HG02885 (cell line): ENCODE results near the gene PRKG1.
"Not testable (repeated sequence)": the region's sequence is repeated elsewhere in the genome, so short reads cannot be mapped to it uniquely, and the experiment has no call there.

ENCODE experiments used
- ATAC-seq: cut with Tn5 transposase; IDR thresholded peaks from one replicate; pipeline ENCODE4 v1.9.1; 2021; ENCODE audit warnings: mild to moderate bottlenecking; ENCODE audit not compliant: unreplicated experiment, poor library complexity

PRKG1 gene

DNA sequence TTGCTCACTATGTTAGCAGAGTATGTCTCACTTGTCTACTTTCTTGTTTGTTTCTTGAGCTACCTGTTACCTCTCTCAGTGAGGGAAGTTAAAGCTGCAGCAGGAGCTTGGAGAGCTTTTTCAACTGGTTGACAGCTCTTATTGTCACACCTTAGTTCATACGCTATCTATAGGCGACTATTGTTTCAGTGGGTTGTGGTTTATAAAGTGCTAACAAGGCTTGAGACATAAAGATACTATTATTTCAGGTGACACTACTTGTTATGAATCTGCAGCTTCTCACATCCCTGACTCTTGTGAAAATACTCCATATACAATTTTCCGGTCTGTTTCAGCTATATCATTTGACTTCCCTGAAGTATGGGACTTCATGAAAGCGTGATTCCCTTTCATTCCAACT is 457.8 kb downstream of the PRKG1 start:
- no peak for ATAC-seq

DNA sequence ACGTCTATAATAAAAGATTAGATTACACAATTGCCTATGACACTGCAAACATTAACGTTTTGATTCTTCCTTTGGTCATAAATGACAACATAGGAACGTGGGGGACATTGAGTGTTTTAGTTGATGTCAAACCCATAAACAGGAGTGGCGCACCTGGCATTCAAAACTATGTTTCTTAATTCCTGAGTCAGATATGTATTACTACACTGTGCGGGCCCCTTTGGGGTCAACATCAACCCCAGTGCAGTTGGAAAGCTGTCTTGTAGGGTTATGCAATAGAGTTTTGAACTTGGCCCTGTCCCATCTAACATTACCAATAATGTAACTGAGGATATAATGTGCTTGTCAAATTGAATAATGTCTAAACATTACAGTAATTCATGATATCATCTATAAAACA is 468.6 kb downstream of the PRKG1 start:
- no peak for ATAC-seq

- ATAC-seq = no peak
Observed at GRCh38 chr10:51544933-51545332, 470.6 kb downstream of the PRKG1 start.

GRCh38 chr10:51547941-51548340 is 473.7 kb downstream of the PRKG1 start:
- no peak for ATAC-seq

DNA sequence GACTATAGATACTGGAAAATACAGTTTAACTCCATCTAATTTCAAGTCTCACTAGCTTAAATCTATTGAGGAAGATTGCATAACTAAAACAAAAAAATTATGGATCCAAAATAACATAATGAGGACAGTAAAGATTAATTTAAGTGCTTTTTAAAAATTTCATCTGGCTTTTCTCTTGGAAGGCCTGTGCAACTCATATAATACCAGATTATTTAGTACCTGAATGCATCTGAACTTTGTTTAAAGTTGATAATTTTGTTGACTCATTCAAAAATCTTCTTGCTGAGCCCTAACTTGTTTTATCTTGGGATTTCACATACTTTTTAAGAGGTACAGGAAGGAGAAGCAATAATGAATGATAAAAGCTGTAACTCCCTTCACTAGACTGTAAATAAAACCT is 478.6 kb downstream of the PRKG1 start:
- no peak for ATAC-seq

- no peak for ATAC-seq
Observed at GRCh38 chr10:51564896-51565510, 490.7 kb downstream of the PRKG1 start.

DNA sequence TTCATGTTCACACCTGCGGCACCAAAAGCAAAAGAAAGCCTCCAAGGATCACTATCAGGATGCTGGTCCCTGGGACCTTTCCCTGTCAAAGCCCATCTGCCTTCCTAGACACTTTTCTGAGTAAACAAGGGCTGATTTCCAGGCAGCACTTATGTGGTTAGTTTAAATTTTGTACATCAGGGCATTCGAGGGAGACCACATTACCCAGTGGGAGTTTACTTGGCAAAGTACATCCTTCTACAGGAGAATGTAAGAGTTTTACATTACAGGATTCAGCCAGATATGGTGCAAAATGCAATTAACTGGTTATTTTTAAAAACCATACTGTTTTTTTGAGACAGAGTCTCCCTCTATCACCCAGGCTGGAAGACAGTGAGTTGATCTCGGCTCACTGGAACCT is 493.0 kb downstream of the PRKG1 start:
- ATAC-seq = no peak

DNA sequence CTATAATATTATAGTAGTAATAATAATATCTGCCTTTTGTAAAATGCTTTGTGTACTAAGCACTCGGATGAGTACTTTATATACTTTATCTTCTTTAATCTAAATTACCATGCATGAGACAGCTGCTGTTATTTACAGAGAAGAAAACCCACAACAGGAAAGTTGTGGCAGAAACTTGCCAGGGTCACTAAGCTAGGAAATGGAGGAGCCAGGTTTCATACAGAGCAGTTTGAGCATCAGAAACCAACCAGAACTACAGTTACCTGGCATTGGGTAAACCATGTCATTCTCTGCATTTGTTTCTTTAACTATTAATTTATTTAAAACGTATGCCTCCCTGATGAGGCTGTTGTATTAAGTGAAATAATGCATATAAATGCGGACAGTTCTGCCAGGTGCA is 495.2 kb downstream of the PRKG1 start:
- ATAC-seq = no peak

- no peak for ATAC-seq
Observed at GRCh38 chr10:51574248-51575048, 500.2 kb downstream of the PRKG1 start.

DNA sequence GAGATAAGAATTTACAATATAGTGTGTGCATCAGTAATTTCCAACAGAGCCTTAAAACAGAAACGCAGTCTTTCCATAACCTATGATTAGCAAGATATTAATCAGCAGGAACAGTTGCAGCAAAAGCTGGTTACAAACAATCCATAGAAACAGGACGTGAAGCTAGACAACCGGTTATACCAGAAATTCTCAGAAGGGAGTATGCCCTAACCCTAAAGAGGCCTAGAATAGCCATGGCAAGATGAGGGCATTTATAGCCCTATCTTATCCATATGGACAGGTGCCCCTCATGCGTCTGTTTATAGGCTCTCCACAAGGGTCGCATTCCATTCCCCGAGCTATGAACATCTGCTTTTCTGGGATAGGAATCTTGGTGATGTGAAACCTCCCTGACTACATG is 506.9 kb downstream of the PRKG1 start:
- not testable (repeated sequence) for ATAC-seq

GRCh38 chr10:51583976-51584375 is 509.7 kb downstream of the PRKG1 start:
- no peak for ATAC-seq

DNA sequence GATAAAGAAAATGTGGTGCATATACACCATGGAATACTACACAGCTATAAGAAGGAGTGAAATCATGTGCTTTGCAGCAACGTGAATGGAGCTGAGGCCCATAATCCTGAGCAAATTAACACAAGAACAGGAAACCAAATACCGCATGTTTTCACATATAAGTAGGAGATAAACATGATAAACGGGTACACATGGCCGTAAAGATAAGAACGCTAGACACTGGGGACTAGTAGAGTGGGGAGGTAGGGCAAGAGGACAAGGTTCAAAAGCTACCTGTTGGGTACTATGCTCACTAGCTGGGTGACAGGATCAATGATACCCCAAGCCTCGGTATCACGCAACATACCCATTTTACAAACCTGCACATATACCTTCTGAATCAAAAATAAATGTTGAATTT is 511.5 kb downstream of the PRKG1 start:
- ATAC-seq = no peak

GRCh38 chr10:51588984-51589383 is 514.7 kb downstream of the PRKG1 start:
- ATAC-seq = no peak

GRCh38 chr10:51590818-51591217 is 516.5 kb downstream of the PRKG1 start:
- no peak for ATAC-seq

GRCh38 chr10:51596695-51597094 is 522.4 kb downstream of the PRKG1 start:
- ATAC-seq = no peak

DNA sequence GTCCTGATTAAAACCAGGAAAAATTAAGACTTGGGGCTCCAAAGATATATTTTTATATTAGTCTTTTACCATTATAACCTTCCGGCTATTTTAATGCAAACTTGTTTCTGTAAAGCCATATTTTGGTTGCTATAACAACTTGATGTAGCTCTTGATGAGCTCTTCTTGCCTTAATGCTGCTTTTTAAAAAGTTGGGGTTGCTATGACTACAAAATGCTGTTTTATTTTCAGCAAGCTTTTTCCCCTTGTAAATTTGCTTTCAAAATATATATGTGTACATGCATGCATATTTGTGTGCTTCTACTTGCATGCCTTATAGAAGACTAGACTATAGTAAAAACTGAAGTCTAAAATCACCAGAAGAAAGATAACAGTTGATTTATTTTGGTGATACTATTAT is 525.4 kb downstream of the PRKG1 start:
- ATAC-seq = no peak

DNA sequence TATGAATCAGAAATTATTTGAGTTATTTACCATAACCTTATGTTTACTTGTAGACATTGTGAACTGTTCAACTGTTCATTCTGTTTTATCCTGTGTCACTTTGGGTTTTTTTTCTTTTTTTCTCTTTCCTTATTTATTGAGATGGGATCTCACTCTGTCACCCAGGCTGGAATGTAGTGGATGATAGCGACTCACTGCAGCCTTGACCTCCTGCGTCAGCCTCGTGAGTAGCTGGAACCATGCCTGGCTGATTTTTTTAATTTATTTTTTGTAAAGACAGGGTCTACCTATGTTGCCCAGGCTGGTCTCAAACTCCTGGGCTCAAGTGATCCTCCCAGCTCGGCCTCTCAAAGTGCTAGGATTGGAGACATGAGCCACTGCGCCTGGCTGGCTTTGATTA is 528.0 kb downstream of the PRKG1 start:
- no peak for ATAC-seq

- no peak for ATAC-seq
Observed at GRCh38 chr10:51604579-51604978, 530.3 kb downstream of the PRKG1 start.

DNA sequence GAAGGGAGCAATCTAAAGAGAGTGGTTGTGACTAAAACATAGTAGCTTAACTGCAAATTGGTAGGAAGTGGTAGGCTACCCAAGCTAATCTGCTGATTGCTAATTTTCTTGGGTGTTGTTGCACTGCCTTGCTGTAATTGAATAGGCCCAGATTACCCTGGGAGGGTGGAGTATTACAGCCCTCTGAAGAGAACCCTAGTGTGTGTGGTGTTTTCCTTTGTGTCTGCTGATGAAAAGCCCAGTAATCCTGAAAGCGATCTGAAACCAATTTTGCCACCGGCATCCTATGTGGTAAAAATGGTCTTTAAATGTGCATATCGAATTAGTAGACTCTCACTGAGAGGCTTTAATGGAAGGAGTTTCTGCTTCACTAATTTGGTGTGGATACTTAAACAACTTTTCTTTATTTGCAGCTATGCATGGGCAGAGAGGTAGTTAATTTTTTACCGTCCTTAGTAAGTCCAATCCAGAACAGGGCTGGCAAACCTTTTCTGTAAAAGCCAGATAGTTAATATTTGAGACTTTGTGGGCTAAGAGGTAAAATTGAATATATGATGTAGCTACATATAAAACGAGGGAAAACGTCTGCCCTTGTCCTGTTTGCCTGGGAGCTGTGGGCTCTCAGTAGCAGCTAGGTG is 532.7 kb downstream of the PRKG1 start:
- no peak for ATAC-seq

DNA sequence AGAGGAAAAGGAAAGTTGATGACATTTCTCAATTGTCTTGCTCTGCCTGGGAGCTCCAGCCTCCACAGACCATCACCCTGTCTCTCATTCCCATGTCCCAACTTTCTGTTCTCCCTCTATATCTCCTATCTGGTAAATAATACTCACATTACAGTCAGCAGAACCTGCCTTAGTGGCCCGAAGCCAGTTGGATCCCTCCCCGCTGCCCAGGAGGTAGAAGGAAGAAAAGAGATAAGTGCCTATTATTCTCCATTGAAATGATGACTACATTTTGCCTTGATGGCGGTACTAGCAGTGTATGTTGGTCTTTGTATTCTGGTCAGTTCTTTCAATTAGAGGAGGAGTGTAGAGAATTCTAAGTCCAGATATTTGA is 533.2 kb downstream of the PRKG1 start:
- no peak for ATAC-seq

DNA sequence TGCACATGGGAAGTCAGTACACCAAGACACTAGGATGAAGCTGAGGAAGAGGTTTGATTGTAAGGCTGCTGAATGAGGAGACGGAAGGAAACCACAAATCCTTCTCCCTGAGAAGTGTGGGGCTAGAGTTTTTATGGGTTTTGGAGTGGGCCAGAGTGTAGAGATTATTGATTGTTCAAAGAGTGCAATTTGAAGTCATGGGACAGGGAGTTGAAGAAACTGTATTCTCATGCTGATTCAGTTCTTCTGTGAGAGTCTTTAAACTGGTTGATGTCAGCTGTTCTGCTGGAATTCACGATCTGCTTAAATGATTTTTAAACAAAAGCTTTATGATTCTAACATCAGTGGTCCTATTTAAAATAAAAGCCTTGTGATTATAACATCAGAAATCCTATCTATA is 533.9 kb downstream of the PRKG1 start:
- no peak for ATAC-seq
